ENCODE measurements around the gene TMEM63B.

- TF ChIP-seq EZH2 (IDR thresholded peaks at IDR 0.05; ENCODE audit: borderline replicate concordance, low read length) (no peak), CTCF (conservative IDR thresholded peaks at IDR 0.05 in 1 of 2, IDR thresholded peaks at IDR 0.05 in 1 of 2; ENCODE audit: extremely low read depth in 1 of 2, insufficient read depth in 1 of 2, low read depth in 1 of 2, low read length in 2 of 2) (no peak)
Measured at GRCh38 chr6:44101832-44102231, 25.5 kb upstream of the TMEM63B start.

All from mammary epithelial cell (primary cell).